Breast epithelium (tissue), 3 donors: Measurements from ENCODE around the gene SEC23B.

Source experiments
- CTCF ChIP-seq, 3 donors: fragments of 450-650 bp; IDR thresholded peaks; one replicate each; pipeline ENCODE4 v1.5.1; 2016 to 2017; ENCODE audit warnings: antibody characterized with exemption in 3 of 3, mild to moderate bottlenecking in 3 of 3, moderate library complexity in 3 of 3
- POLR2A ChIP-seq: fragments of 450-650 bp; IDR thresholded peaks from one replicate; pipeline ENCODE4 v1.6.1; 2016; ENCODE audit warnings: antibody characterized with exemption, mild to moderate bottlenecking, moderate library complexity
- POLR2AphosphoS5 ChIP-seq, 3 donors: sonication (generic); formaldehyde crosslinking; IDR thresholded peaks; one replicate each; pipeline ENCODE4 v1.6.1; 2017; ENCODE audit warnings: antibody characterized with exemption in 3 of 3

- TF ChIP-seq POLR2AphosphoS5 (IDR thresholded peaks at IDR 0.05) = no peak
- TF ChIP-seq CTCF (IDR thresholded peaks at IDR 0.05) = no peak
- no peak for TF ChIP-seq POLR2A
Measured at GRCh38 chr20:18571578-18571977, 63.8 kb downstream of the SEC23B start.
